Measurements from ENCODE around the gene DOCK1.

Gene DOCK1

GRCh38 chr10:127441350-127442219, 536.4 kb downstream of the DOCK1 start:
- DNase-seq, result no peak

- no peak for DNase-seq
These were observed 536.9 kb downstream of the DOCK1 start for GRCh38 chr10:127442220-127442525.

- no peak for DNase-seq
These were observed 538.9 kb downstream of the DOCK1 start for GRCh38 chr10:127444155-127444554.

GRCh38 chr10:127447197-127447596, 542.0 kb downstream of the DOCK1 start:
- no peak for DNase-seq

- no peak for DNase-seq
These were observed 544.3 kb downstream of the DOCK1 start for GRCh38 chr10:127449490-127449889.

- DNase-seq, result no peak
These were observed 545.4 kb downstream of the DOCK1 start for GRCh38 chr10:127450644-127451043.

- no peak for DNase-seq
These were observed 546.4 kb downstream of the DOCK1 start for GRCh38 chr10:127451628-127452027.

- no peak for DNase-seq
These were observed 547.3 kb downstream of the DOCK1 start for GRCh38 chr10:127452568-127452967.

GRCh38 chr10:127453706-127454105, 548.5 kb downstream of the DOCK1 start:
- DNase-seq, result no peak

- no peak for DNase-seq
These were observed 550.9 kb downstream of the DOCK1 start for GRCh38 chr10:127456122-127456521.

GRCh38 chr10:127458016-127458810, 553.0 kb downstream of the DOCK1 start:
- DNase-seq, result no peak

- no peak for DNase-seq
These were observed 553.6 kb downstream of the DOCK1 start for GRCh38 chr10:127458829-127459228.

GRCh38 chr10:127459918-127460317, 554.7 kb downstream of the DOCK1 start:
- DNase-seq, result no peak

- no peak for DNase-seq
These were observed 557.5 kb downstream of the DOCK1 start for GRCh38 chr10:127462643-127463295.

GRCh38 chr10:127463548-127463947, 558.3 kb downstream of the DOCK1 start:
- DNase-seq, result no peak

GRCh38 chr10:127464561-127464960, 559.3 kb downstream of the DOCK1 start:
- no peak for DNase-seq

GRCh38 chr10:127467811-127468210, 562.6 kb downstream of the DOCK1 start:
- no peak for DNase-seq

- no peak for DNase-seq
These were observed 563.4 kb downstream of the DOCK1 start for GRCh38 chr10:127468632-127469031.

- no peak for DNase-seq
These were observed 565.7 kb downstream of the DOCK1 start for GRCh38 chr10:127470911-127471310.

- DNase-seq, result no peak
These were observed 567.7 kb downstream of the DOCK1 start for GRCh38 chr10:127472976-127473375.

GRCh38 chr10:127474501-127474900, 569.3 kb downstream of the DOCK1 start:
- DNase-seq, result no peak

- no peak for DNase-seq
These were observed 580.1 kb downstream of the DOCK1 start for GRCh38 chr10:127485153-127485857.

GRCh38 chr10:127486355-127486754, 581.1 kb downstream of the DOCK1 start:
- DNase-seq, result no peak

All from suppressor macrophage treated with lipopolysaccharide for 4 hours (primary cell).